Uterus (tissue), 2 donors: ENCODE results near the gene DNAH8.

Experiments
- CTCF ChIP-seq, 4 experiments: fragments of 200-600 bp in 2 of 4; fragments of 450-650 bp in 2 of 4; sonication (generic) in 2 of 4; IDR thresholded peaks; one replicate each; pipeline ENCODE4 v1.5.1; 2016 to 2019; ENCODE audit warnings: antibody characterized with exemption in 4 of 4, mild to moderate bottlenecking in 2 of 4, moderate library complexity in 1 of 4
- POLR2A ChIP-seq, 2 donors: fragments of 450-650 bp; IDR thresholded peaks; one replicate each; pipeline ENCODE4 v1.6.1; 2016; ENCODE audit warnings: antibody characterized with exemption in 2 of 2, mild to moderate bottlenecking in 1 of 2, moderate library complexity in 1 of 2

GRCh38 chr6:39077882-39078594, 362.9 kb downstream of the DNAH8 start:
- no peak for TF ChIP-seq POLR2A (IDR thresholded peaks at IDR 0.05)
- TF ChIP-seq CTCF (IDR thresholded peaks at IDR 0.05), result no peak
